Neuron (in vitro differentiated cells): ENCODE data around the gene RBP5.

ENCODE experiments used
- H2AFZ ChIP-seq: one replicate; pipeline ENCODE4 v1.6.1; 2013; ENCODE audit warnings: low read depth, mild to moderate bottlenecking, inconsistent platforms, low read length, moderate library complexity
- H3K27me3 ChIP-seq: one replicate; pipeline ENCODE4 v1.6.1; 2013; ENCODE audit warnings: low read length; ENCODE audit not compliant: insufficient read depth
- H3K36me3 ChIP-seq: one replicate; pipeline ENCODE4 v1.6.1; 2013; ENCODE audit warnings: low read length; ENCODE audit not compliant: insufficient read depth
- H3K4me1 ChIP-seq: one replicate; pipeline ENCODE4 v1.6.1; 2013; ENCODE audit warnings: low read length; ENCODE audit not compliant: insufficient read depth
- H3K4me3 ChIP-seq: 2 replicates; pipeline ENCODE4 v1.5.1; 2013; ENCODE audit warnings: mild to moderate bottlenecking, low read length, moderate library complexity
- H3K9me3 ChIP-seq: one replicate; pipeline ENCODE4 v1.6.1; 2013; ENCODE audit warnings: low read length

Gene RBP5

DNA sequence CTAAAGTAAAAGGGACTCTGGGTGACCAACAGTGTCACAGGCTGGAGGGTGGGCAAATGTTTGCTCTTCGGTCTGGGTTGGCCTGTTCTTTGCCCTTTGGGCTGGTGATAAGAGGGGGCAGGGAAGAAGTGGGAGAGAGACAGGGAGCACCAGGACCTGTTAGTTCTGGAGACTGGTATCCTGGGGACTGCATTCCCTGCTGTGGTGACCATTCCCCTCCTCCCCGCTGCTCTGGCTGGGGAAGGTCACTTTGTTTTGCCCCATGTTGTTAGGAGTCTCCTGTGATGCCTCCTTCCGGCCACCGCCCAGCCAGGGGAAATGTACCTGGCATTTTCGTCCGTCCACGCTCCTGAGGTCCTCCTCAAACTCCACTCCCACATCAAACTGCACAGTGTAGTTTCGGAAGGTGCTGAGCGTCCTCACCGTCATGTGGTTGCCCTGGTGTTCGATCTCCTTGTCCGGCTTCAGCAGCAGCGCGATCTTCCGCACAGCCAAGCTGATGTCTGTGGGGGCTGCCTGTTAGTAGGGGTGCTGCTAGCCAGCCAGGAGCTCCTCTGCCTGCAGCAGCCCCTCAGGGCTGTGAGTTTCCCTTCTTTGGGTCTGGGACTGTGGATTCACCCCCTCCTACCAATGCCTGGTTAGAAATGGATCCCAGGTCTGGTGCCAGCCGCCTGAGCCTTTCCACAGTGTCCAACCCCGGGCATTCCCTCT is 618 bp downstream of the RBP5 start:
- Histone ChIP-seq H3K4me1 (peaks cover 24% of the 10 kb centered on the region), H3K36me3 (no peaks in the 10 kb centered on the region), H3K9me3 (no peaks in the 10 kb centered on the region), H3K27me3 (no peaks in the 10 kb centered on the region), H3K4me3 (no peak overlapping the region), H2AFZ (no peak overlapping the region)

DNA sequence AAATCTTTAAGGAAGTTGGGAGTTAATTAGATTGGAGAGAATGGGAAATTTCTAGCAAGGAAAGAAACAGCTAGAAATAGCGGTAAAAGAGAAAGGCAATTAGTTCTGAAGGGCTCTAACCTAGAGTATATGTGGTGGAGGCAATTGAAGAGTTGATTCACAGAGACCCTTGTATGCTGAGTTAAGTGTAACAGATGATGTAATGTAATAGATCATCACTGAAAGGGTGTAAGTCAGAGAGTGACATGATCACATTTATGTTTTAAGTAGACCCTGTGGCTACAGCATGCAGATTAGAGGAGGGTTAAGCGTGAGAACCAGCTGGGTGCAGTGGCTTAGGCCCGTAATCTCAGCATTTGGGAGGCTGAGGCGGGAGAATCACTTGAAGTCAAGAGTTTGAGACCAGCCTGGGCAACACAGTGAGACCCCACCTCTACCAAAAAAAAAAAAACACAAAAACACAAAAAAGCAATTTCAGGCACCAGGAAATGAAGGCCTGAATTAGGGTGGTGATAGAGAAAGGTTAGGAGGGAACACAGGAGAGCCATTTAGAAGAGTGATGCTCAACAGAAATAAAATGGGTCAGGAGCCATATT is 3.0 kb downstream of the RBP5 start:
- H3K4me1 ChIP-seq = peaks cover 5% of the 10 kb centered on the region
- H3K27me3 ChIP-seq = no peaks in the 10 kb centered on the region

DNA sequence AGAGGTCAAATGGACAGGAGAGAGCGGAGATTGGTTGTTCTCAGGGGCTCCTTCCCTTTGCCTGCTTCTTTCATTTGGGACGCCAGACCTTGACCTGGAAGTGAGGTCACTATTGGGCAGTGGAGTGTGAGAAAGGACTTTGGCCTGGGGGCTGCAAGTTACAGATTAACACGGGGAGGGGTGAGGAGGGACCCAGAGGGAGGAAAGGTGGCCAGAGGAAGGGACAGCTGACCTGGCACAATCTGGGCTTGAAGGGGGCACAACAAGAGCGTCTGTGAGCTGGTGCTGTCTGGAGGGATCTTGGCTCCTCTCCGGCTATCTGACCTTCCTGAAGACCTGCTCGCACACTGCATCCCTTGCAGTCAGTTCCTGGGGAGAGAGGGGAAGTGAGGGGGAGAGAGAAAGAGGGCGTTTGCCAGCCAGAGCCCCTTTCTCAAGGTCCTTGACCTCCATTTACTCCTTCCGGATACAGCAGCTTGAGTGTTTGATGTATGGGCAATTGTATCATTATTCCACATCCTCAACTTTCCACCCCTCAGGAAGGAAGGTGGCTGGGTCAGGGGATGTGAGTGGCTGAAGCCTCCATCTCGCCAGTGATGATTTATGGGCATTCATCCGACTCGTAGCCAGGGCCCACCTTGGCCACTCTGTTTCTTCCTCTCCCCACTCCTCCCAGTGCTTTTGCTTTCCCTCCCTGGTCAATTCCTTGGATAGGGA is 4.7 kb downstream of the RBP5 start:
- H2AFZ ChIP-seq = no peak overlapping the region

More for the DNA sequence above, 3.0 kb downstream of the RBP5 start:
- Histone ChIP-seq H3K9me3 (no peaks in the 10 kb centered on the region), H3K4me3 (no peak overlapping the region), H3K36me3 (no peaks in the 10 kb centered on the region), H2AFZ (no peak overlapping the region)

DNA sequence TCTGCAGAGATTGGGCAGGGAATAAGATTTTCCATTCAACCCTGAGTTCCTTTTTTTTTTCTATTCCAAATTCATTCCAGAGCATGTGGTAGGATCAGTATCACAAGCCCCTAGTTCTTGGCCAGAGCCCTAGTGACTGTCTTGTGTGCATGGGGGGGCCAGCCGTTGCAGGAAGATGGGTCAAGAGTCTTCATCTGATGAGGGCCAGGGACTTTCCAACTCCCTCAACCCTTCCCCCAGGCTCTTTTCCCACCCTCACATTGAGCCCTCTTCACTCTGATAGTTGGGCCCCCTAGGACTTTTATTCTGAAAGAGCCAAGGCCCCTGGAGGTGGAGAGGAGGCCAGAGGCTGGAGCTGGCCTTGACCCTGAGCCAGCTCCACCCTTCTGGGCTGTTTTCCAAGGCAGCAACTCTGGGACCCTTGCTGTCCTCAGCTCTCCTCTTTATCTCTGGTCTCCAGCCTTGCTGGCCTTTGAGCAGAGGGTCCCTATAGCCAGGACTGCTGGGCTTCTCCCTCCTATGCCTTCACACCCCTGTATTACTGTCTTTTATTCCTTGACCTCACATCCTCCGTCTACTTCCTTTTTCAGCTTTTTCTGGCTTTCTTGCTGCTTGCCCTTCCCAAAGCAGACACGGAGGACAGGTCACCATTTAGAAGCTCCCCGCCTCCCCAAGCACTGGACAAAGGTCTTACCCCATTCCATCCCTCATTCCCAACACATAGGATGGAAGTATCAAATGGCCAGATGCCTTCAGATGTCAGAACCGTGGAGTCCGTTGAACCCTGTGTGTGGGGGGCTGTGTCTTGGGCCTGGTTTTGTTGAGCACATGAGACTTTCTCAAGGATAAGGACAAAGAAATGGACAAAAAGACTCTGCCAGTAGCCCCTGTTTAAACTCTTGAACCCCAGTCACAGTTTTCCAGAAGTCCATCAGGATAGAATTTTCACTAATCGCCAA is 5.6 kb downstream of the RBP5 start:
- Histone ChIP-seq H3K4me3 (no peak overlapping the region), H3K9me3 (no peaks in the 10 kb centered on the region), H2AFZ (no peak overlapping the region), H3K4me1 (no peaks in the 10 kb centered on the region), H3K27me3 (no peaks in the 10 kb centered on the region), H3K36me3 (no peaks in the 10 kb centered on the region)

More for the DNA sequence above, 4.7 kb downstream of the RBP5 start:
- Histone ChIP-seq H3K4me3 (no peak overlapping the region), H3K36me3 (no peaks in the 10 kb centered on the region), H3K27me3 (no peaks in the 10 kb centered on the region), H3K4me1 (no peaks in the 10 kb centered on the region), H3K9me3 (no peaks in the 10 kb centered on the region)

DNA sequence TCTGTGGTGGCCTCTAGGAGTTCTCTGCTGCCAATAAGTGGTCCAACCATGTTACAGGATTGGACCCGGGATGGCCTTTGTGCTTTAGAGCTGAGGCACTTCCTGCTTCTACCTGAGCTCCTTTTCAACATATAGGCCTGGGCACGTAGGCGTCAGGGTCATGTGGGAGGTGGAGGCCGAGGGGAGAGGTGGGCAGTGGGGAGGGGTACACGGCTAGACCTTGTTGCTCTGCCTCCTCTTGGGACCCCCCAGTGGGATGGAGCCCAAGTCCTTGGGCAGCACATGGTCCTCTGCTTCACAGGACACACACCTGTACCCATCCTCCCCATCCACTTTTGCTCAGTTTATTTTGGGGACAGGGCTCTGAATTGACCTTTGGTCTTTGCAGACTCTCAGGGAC is 7.4 kb downstream of the RBP5 start:
- Histone ChIP-seq H3K4me1 (no peaks in the 10 kb centered on the region), H3K27me3 (no peaks in the 10 kb centered on the region), H2AFZ (no peak overlapping the region), H3K9me3 (no peaks in the 10 kb centered on the region), H3K36me3 (no peaks in the 10 kb centered on the region), H3K4me3 (no peak overlapping the region)

DNA sequence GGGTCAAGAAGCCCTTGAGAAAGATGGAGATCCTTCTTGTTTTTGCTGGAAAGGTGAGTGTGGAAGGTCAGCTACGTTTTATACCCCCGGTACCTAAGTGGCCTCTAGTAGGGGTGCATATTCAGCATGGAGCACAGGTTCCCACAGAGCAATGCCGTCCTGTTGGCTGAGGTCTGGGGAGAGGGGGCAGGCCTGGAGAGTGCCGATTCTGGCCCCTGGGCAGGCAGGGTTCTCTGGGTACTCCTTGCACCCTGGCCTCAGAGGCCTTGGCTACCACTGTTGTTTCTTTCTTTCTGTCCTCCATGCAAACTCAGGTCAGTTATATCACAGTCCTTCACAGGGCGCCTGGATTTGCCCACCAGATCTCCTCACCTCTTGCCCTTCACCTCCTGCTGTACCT is 8.5 kb downstream of the RBP5 start:
- no peaks in the 10 kb centered on the region for H3K4me1 ChIP-seq
- no peak overlapping the region for H2AFZ ChIP-seq
- no peaks in the 10 kb centered on the region for H3K27me3 ChIP-seq
- no peak overlapping the region for H3K4me3 ChIP-seq
- no peaks in the 10 kb centered on the region for H3K9me3 ChIP-seq
- H3K36me3 ChIP-seq = no peaks in the 10 kb centered on the region

DNA sequence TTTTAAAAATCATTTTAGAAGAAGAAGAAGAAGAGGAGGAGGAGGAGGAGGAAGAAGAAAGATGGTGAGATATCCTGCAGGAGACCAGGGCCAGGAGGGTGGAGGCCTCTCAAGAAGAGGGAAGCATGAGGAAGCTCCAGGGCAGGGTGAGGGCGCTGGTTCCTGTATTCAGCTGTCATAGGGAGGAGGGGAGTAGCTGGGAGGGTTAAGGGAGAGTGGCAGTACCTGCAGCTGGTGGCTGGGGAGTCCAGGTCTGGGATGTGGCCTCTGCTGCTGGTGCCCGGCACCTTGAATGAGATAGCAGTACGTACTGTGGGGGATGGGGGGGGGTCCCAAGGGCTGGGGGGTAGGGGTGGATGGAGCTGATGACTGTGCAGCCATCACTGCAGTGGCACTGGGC is 9.8 kb downstream of the RBP5 start:
- Histone ChIP-seq H3K4me1 (no peaks in the 10 kb centered on the region), H3K36me3 (no peaks in the 10 kb centered on the region), H3K9me3 (no peaks in the 10 kb centered on the region), H3K4me3 (no peak overlapping the region), H3K27me3 (no peaks in the 10 kb centered on the region), H2AFZ (no peak overlapping the region)

DNA sequence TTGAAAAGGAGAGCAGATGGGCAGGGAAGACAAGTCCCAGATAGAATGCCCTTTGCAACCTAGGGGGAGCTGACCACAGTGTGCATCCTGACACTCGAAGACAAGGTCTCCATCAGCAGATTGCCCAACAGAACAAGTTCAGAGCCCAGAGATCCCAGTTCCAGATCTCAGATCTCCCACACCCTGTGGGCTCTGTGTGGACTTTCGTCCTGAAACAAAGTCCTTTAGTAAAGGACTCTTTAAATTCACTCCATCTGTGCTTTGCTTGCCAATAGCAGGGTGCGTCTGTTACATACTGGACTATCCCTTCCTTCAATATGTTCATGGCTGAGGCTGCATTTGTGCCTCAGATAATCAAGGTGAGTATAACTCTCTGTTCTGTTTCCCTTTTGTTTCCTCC is 11.0 kb downstream of the RBP5 start:
- H3K4me3 ChIP-seq = no peak overlapping the region
- no peak overlapping the region for H2AFZ ChIP-seq
- no peaks in the 10 kb centered on the region for H3K4me1 ChIP-seq
- H3K9me3 ChIP-seq = no peaks in the 10 kb centered on the region
- no peaks in the 10 kb centered on the region for H3K36me3 ChIP-seq
- no peaks in the 10 kb centered on the region for H3K27me3 ChIP-seq

DNA sequence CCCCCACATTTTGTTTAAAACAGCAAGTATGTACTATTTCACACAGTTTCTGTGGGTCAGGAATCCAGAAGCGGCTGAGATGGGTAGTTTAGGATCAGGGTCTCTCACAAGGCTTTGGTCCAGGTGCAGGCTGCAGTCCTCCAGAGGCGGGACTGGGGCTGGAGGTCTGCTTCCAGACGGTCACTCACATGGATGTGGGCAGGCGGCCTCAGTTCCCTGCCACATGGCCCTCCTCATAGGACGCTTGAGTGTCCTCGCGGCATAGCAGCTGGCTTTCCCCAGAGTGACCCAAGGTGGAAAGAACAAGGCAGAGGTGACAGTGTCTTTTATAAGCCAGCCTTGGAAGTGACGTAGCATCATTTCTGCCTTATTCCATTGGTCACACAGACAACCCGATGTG is 11.8 kb downstream of the RBP5 start:
- no peaks in the 10 kb centered on the region for H3K4me1 ChIP-seq
- no peak overlapping the region for H3K4me3 ChIP-seq
- H3K27me3 ChIP-seq = no peaks in the 10 kb centered on the region
- H3K36me3 ChIP-seq = no peaks in the 10 kb centered on the region
- no peaks in the 10 kb centered on the region for H3K9me3 ChIP-seq
- no peak overlapping the region for H2AFZ ChIP-seq

DNA sequence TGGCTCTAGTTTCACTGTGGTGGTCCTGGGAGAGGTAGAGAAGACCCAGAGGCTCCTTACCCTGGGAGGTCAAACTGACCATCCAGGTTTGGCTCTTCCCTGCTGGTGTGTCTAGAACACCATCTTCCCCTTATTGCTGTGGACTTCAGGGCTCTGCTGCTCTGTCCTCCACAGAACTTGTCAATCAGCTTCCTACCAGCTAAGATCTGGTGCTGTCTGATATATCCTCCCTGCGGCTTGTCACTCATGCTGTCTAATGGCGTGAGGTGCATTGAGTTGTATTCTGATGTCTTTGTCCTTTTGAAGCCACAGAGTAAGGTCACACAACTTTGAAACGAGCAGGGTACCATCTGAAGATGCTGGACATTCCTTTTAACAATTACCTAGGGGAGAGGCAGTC is 12.5 kb downstream of the RBP5 start:
- Histone ChIP-seq H3K36me3 (no peaks in the 10 kb centered on the region), H3K9me3 (no peaks in the 10 kb centered on the region), H3K27me3 (no peaks in the 10 kb centered on the region), H2AFZ (no peak overlapping the region), H3K4me1 (no peaks in the 10 kb centered on the region), H3K4me3 (no peak overlapping the region)

DNA sequence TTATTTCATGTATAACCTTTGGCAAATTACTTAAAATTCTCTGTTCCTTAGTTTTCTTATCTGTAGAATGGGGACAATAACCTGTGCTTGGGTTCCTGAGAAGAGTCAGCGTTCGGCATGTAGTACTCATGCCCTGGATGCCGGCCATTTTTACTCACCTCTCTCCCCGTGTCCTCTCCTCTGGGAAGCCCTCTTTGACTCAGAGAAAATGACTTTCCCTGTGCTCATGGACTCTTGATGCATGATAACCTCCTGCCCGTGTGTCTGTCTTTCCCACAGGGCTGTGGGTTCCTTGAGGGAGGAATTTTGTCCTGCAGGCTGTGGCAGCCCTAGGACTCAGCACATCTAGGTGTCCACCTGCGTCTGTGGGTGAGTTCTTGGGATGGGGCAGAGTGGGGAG is 13.8 kb downstream of the RBP5 start:
- H3K4me1 ChIP-seq = no peaks in the 10 kb centered on the region
- H3K36me3 ChIP-seq = no peaks in the 10 kb centered on the region
- no peak overlapping the region for H3K4me3 ChIP-seq
- H3K27me3 ChIP-seq = no peaks in the 10 kb centered on the region
- H3K9me3 ChIP-seq = no peaks in the 10 kb centered on the region
- H2AFZ ChIP-seq = no peak overlapping the region

DNA sequence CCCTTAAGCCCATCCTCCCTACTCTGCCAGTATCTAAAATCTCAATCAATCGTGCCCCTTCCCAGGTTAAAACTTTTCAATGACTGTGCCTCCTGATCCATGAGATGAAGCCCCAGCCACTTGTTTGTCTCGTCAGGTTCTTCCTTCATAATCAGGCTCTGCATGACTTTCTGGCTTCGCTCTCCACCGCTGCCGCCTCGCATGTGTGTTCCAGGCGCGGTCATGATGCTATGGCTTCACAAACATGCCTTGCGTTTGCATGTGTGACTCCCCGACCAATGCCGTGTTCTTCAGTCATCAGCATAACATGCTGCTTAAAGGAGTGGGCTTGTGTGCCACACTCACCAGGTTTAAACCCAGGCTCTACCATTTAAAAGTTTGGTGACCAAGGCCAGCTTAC is 14.7 kb downstream of the RBP5 start:
- Histone ChIP-seq H2AFZ (no peak overlapping the region), H3K36me3 (no peaks in the 10 kb centered on the region), H3K4me3 (no peak overlapping the region), H3K4me1 (peaks cover 4% of the 10 kb centered on the region), H3K27me3 (no peaks in the 10 kb centered on the region), H3K9me3 (no peaks in the 10 kb centered on the region)
